Fibroblast of the conjunctiva (primary cell): ENCODE data around the gene SPTBN2.

Experiments used
- DNase-seq: peaks from one replicate; pipeline ENCODE4 v3.0.0-alpha.2; 2010; ENCODE audit warnings: low read depth

SPTBN2 gene

DNA sequence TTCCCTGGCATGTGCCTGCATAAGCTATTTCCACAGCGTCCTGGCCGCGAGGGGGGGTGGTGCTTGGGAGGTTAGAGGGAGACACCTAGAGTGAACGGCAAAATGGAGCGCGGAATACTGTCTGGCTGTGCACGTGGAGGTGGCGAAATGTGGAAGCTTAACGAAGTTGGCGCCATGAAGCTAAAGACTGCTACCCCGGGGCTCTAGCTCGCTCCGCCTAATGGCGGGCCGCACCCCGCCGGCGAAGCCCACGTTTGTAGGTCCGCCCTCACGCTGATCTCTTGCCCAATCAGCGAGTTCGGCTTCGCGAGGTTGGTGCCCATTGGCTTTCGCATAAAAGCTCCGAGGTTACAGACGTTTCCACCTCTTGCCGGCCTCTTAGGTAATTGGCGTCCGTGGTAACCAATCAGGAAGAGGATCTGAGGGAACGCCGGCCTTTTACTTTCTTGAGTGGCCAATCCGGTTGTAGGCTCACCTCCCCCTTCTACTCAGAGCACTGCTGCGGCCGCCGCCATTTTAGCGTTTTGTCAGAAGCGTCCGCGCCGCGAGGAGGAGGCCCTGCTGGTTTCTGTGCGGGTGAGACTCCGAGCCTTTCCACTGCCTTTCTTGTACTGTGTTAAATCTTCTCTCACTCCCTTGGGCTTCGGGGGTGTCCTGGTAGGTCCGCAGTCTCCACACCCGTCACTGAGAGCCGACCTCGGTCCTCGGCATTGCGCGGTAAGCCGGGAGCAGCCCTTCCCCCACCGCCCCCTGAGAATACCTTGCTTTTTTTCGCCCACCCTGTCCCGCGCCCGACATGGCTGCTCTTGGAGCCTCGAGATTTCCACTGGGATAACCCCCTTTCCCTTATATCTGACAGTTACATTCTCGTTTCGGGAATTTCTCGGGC lies 90.6 kb downstream of the SPTBN2 start, which contains the start of gene RBM4:
RBM4 (plus strand) TSS at position 527 of the 889 bp plus-strand sequence. CDS start 1,009 bp downstream, outside the sequence.
- DNase-seq: peak; percentile 99

DNA sequence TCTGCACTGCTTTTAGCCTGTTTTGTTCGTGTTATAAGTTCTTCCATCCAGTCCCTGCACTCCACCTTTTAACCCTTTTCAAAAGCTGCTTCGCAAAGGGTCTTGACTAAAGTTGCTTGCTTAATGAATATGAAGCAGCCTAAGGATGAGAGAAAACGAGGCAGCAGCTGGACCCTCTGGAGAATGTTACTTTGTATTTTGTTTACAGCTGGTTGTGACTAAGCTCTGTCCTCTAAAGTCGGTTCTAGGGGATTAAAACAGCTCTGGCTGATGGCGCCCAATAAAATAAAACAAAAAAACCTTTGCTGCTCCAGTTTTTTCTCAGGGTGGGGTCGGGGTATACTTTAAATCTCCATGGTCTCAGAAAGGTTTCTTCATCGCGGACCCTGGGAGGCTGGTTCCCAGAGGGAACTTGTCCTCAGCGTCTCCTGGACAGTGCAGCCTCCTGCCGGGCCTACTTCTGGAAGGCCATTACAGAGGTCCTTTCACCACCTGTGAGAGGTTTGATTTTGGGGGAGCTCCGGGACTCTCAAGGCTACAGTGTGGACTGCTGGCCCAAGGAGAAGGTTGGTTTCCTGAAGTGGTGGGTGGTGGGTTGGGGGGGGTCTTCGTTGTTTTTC lies 91.3 kb downstream of the SPTBN2 start:
- DNase-seq: no peak

DNA sequence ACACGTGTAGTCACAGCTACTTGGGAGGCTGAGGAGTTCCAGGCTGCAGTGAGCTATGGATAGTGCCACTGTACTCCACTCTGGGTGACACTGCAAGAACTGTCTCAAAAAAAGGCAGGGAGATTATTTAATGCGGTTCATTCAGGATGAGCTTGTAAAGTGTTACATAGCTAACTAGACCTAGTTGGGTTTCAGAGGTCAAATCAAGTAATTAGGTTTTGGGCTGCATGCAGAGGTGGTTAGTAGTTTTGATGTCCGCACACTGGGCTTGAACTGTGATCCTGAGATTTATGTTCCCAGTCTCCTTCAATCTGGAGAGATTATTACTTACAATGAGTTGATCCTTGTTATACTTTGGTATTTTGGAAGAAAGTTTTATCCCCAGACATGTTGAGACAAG lies 92.6 kb downstream of the SPTBN2 start:
- no peak for DNase-seq
